Neuron (in vitro differentiated cells): ENCODE measurements around the gene NSD2.

Experiments used
- H2AFZ ChIP-seq: one replicate; pipeline ENCODE4 v1.6.1; 2013; ENCODE audit warnings: low read depth, mild to moderate bottlenecking, inconsistent platforms, low read length, moderate library complexity
- H3K27me3 ChIP-seq: one replicate; pipeline ENCODE4 v1.6.1; 2013; ENCODE audit warnings: low read length; ENCODE audit not compliant: insufficient read depth
- H3K36me3 ChIP-seq: one replicate; pipeline ENCODE4 v1.6.1; 2013; ENCODE audit warnings: low read length; ENCODE audit not compliant: insufficient read depth
- H3K4me1 ChIP-seq: one replicate; pipeline ENCODE4 v1.6.1; 2013; ENCODE audit warnings: low read length; ENCODE audit not compliant: insufficient read depth
- H3K4me3 ChIP-seq: 2 replicates; pipeline ENCODE4 v1.5.1; 2013; ENCODE audit warnings: mild to moderate bottlenecking, low read length, moderate library complexity
- H3K9me3 ChIP-seq: one replicate; pipeline ENCODE4 v1.6.1; 2013; ENCODE audit warnings: low read length

Gene NSD2

GRCh38 chr4:1969928-1970723 lies 98.9 kb downstream of the NSD2 start:
- no peaks in the 10 kb centered on the region for H3K9me3 ChIP-seq
- H2AFZ ChIP-seq, result no peak overlapping the region
- H3K36me3 ChIP-seq, result peaks cover 91% of the 10 kb centered on the region
- no peak overlapping the region for H3K4me3 ChIP-seq
- H3K27me3 ChIP-seq, result no peaks in the 10 kb centered on the region
- no peaks in the 10 kb centered on the region for H3K4me1 ChIP-seq

GRCh38 chr4:1970926-1971325 lies 99.7 kb downstream of the NSD2 start:
- Histone ChIP-seq H2AFZ (no peak overlapping the region), H3K27me3 (no peaks in the 10 kb centered on the region), H3K36me3 (peaks cover 91% of the 10 kb centered on the region), H3K4me3 (no peak overlapping the region), H3K9me3 (no peaks in the 10 kb centered on the region), H3K4me1 (no peaks in the 10 kb centered on the region)

- peaks cover 95% of the 10 kb centered on the region for H3K36me3 ChIP-seq
- H3K4me3 ChIP-seq, result no peak overlapping the region
Observed at GRCh38 chr4:1971456-1972200, 100.4 kb downstream of the NSD2 start.

GRCh38 chr4:1972414-1972813 lies 101.2 kb downstream of the NSD2 start:
- Histone ChIP-seq H3K9me3 (no peaks in the 10 kb centered on the region), H3K4me1 (no peaks in the 10 kb centered on the region), H3K27me3 (no peaks in the 10 kb centered on the region), H3K4me3 (no peak overlapping the region), H2AFZ (no peak overlapping the region), H3K36me3 (peaks cover 96% of the 10 kb centered on the region)

More at GRCh38 chr4:1971456-1972200, 100.4 kb downstream of the NSD2 start:
- no peaks in the 10 kb centered on the region for H3K9me3 ChIP-seq
- H2AFZ ChIP-seq, result no peak overlapping the region
- H3K27me3 ChIP-seq, result no peaks in the 10 kb centered on the region
- no peaks in the 10 kb centered on the region for H3K4me1 ChIP-seq

- Histone ChIP-seq H3K9me3 (no peaks in the 10 kb centered on the region), H3K4me3 (no peak overlapping the region), H3K36me3 (peaks cover 94% of the 10 kb centered on the region), H2AFZ (no peak overlapping the region), H3K4me1 (no peaks in the 10 kb centered on the region), H3K27me3 (no peaks in the 10 kb centered on the region)
Observed at GRCh38 chr4:1973218-1973617, 102.0 kb downstream of the NSD2 start.

- Histone ChIP-seq H3K4me3 (no peak overlapping the region), H3K9me3 (no peaks in the 10 kb centered on the region), H2AFZ (no peak overlapping the region), H3K4me1 (no peaks in the 10 kb centered on the region), H3K36me3 (peaks cover 94% of the 10 kb centered on the region), H3K27me3 (no peaks in the 10 kb centered on the region)
Observed at GRCh38 chr4:1973661-1974060, 102.5 kb downstream of the NSD2 start.

- H3K9me3 ChIP-seq, result no peaks in the 10 kb centered on the region
- H2AFZ ChIP-seq, result no peak overlapping the region
- H3K4me3 ChIP-seq, result no peak overlapping the region
- H3K36me3 ChIP-seq, result peaks cover 94% of the 10 kb centered on the region
- no peaks in the 10 kb centered on the region for H3K4me1 ChIP-seq
- H3K27me3 ChIP-seq, result no peaks in the 10 kb centered on the region
Observed at GRCh38 chr4:1974840-1975239, 103.6 kb downstream of the NSD2 start.

- Histone ChIP-seq H3K27me3 (no peaks in the 10 kb centered on the region), H3K4me3 (no peak overlapping the region), H3K4me1 (no peaks in the 10 kb centered on the region), H2AFZ (no peak overlapping the region), H3K36me3 (peaks cover 94% of the 10 kb centered on the region), H3K9me3 (no peaks in the 10 kb centered on the region)
Observed at GRCh38 chr4:1975391-1975801, 104.2 kb downstream of the NSD2 start.

- H3K9me3 ChIP-seq, result no peaks in the 10 kb centered on the region
- H3K4me1 ChIP-seq, result no peaks in the 10 kb centered on the region
- no peaks in the 10 kb centered on the region for H3K27me3 ChIP-seq
- H3K4me3 ChIP-seq, result no peak overlapping the region
- no peak overlapping the region for H2AFZ ChIP-seq
- peaks cover 94% of the 10 kb centered on the region for H3K36me3 ChIP-seq
Observed at GRCh38 chr4:1975880-1976279, 104.7 kb downstream of the NSD2 start.

GRCh38 chr4:1976416-1977352 lies 105.5 kb downstream of the NSD2 start:
- Histone ChIP-seq H3K36me3 (peaks cover 94% of the 10 kb centered on the region), H3K4me1 (no peaks in the 10 kb centered on the region), H3K9me3 (no peaks in the 10 kb centered on the region), H3K4me3 (no peak overlapping the region), H2AFZ (no peak overlapping the region), H3K27me3 (no peaks in the 10 kb centered on the region)

GRCh38 chr4:1978226-1978625 lies 107.0 kb downstream of the NSD2 start:
- H3K4me1 ChIP-seq, result no peaks in the 10 kb centered on the region
- H3K9me3 ChIP-seq, result no peaks in the 10 kb centered on the region
- H2AFZ ChIP-seq, result no peak overlapping the region
- no peaks in the 10 kb centered on the region for H3K27me3 ChIP-seq
- no peak overlapping the region for H3K4me3 ChIP-seq
- H3K36me3 ChIP-seq, result peaks cover 96% of the 10 kb centered on the region

- H3K36me3 ChIP-seq, result peaks cover 96% of the 10 kb centered on the region
- no peaks in the 10 kb centered on the region for H3K27me3 ChIP-seq
- H3K4me1 ChIP-seq, result no peaks in the 10 kb centered on the region
- H3K4me3 ChIP-seq, result no peak overlapping the region
- H2AFZ ChIP-seq, result no peak overlapping the region
- no peaks in the 10 kb centered on the region for H3K9me3 ChIP-seq
Observed at GRCh38 chr4:1978741-1979476, 107.7 kb downstream of the NSD2 start.
